Lower leg skin (tissue), 3 donors: Measurements from ENCODE around the gene FBRSL1.

Experiments used
- CTCF ChIP-seq, 3 donors: fragments of 450-650 bp; IDR thresholded peaks; one replicate each; pipeline ENCODE4 v1.5.1; 2016; ENCODE audit warnings: antibody characterized with exemption in 3 of 3, mild to moderate bottlenecking in 3 of 3, moderate library complexity in 2 of 3
- POLR2A ChIP-seq, 2 donors: fragments of 450-650 bp; IDR thresholded peaks; one replicate each; pipeline ENCODE4 v1.6.1; 2016 to 2017; ENCODE audit warnings: antibody characterized with exemption in 2 of 2, mild to moderate bottlenecking in 1 of 2, moderate library complexity in 1 of 2

GRCh38 chr12:132487311-132487741, 2.6 kb upstream of the FBRSL1 start:
- TF ChIP-seq CTCF (IDR thresholded peaks at IDR 0.05) (no peak), POLR2A (IDR thresholded peaks at IDR 0.05) (no peak)
